GM23338 (cell line): Measurements from ENCODE around the gene LRP1B. TPM values are rescaled to one million over a fixed set of nuclear protein-coding genes. Genes with fewer than 3 reads are reported as not detected.

Source experiments
- ATAC-seq: fragments of 200-7000 bp; cut with Tn5 transposase; 3 replicates; pipeline ENCODE4 v1.9.1; 2020
- DNase-seq: peaks from one replicate; pipeline ENCODE4 v3.0.0-alpha.2; 2015; ENCODE audit warnings: low spot score
- H2AFZ ChIP-seq: fragments of 200-600 bp; sonication (generic); 2 replicates; pipeline ENCODE4 v1.8.0; 2016; ENCODE audit warnings: antibody characterized with exemption, mild to moderate bottlenecking, moderate library complexity
- H3F3A ChIP-seq: fragments of 200-600 bp; sonication (generic); replicated peaks from 2 replicates; pipeline ENCODE4 v1.8.0; 2017; ENCODE audit warnings: antibody characterized with exemption, mixed run types, low read depth
- H3K27ac ChIP-seq: fragments of 200-600 bp; sonication (generic); 2 replicates; pipeline ENCODE4 v1.6.1; 2016; ENCODE audit warnings: low read depth
- H3K27me3 ChIP-seq: fragments of 200-600 bp; sonication (generic); 2 replicates; pipeline ENCODE4 v1.8.0; 2016; ENCODE audit warnings: mild to moderate bottlenecking, mixed run types, moderate library complexity; ENCODE audit not compliant: insufficient read depth
- H3K36me3 ChIP-seq: fragments of 200-600 bp; sonication (generic); 2 replicates; pipeline ENCODE4 v1.8.0; 2016; ENCODE audit warnings: mild to moderate bottlenecking; ENCODE audit not compliant: insufficient read depth
- H3K4me1 ChIP-seq: fragments of 200-600 bp; sonication (generic); 2 replicates; pipeline ENCODE4 v1.8.0; 2016; ENCODE audit warnings: mild to moderate bottlenecking, moderate library complexity; ENCODE audit not compliant: insufficient read depth
- H3K4me2 ChIP-seq: fragments of 200-600 bp; sonication (generic); 2 replicates; pipeline ENCODE4 v1.7.1; 2017; ENCODE audit warnings: mixed run types
- H3K4me3 ChIP-seq: fragments of 200-600 bp; sonication (generic); 2 replicates; pipeline ENCODE4 v1.6.1; 2016; ENCODE audit warnings: mixed run types
- H3K79me2 ChIP-seq: fragments of 200-600 bp; sonication (generic); replicated peaks from 2 replicates; pipeline ENCODE4 v1.8.0; 2017; ENCODE audit warnings: mild to moderate bottlenecking; ENCODE audit not compliant: insufficient read depth
- H3K9me2 ChIP-seq: fragments of 200-600 bp; sonication (generic); 2 replicates; pipeline ENCODE4 v1.8.0; 2017; ENCODE audit not compliant: insufficient read depth
- H4K20me1 ChIP-seq: fragments of 200-600 bp; sonication (generic); replicated peaks from 2 replicates; pipeline ENCODE4 v1.8.0; 2017; ENCODE audit warnings: mild to moderate bottlenecking; ENCODE audit not compliant: insufficient read depth
- H3K27ac Mint-ChIP-seq: 2 replicates; pipeline ENCODE4 v1.8.0; 2020; ENCODE audit warnings: inconsistent platforms, mild to moderate bottlenecking, moderate library complexity, mixed read lengths
- H3K27me3 Mint-ChIP-seq: 3 replicates; pipeline ENCODE4 v1.8.0; 2022; ENCODE audit warnings: low read depth, mild to moderate bottlenecking, moderate library complexity, mixed read lengths, inconsistent platforms; ENCODE audit not compliant: insufficient read depth, poor library complexity
- H3K36me3 Mint-ChIP-seq: 3 replicates; pipeline ENCODE4 v1.8.0; 2021; ENCODE audit warnings: low read depth, mild to moderate bottlenecking, inconsistent platforms, moderate library complexity, mixed read lengths
- H3K4me1 Mint-ChIP-seq: 3 replicates; pipeline ENCODE4 v1.8.0; 2020; ENCODE audit warnings: mild to moderate bottlenecking, inconsistent platforms, mixed read lengths
- H3K4me3 Mint-ChIP-seq: 3 replicates; pipeline ENCODE4 v1.8.0; 2021; ENCODE audit warnings: moderate library complexity, mild to moderate bottlenecking, inconsistent platforms, mixed read lengths
- H3K9me3 Mint-ChIP-seq: 3 replicates; pipeline ENCODE4 v1.8.0; 2020; ENCODE audit warnings: moderate library complexity, mild to moderate bottlenecking, inconsistent platforms, mixed read lengths
- CREB1 ChIP-seq: fragments of 250-450 bp; sonication (Bioruptor Pico); IDR thresholded peaks from 2 replicates; pipeline ENCODE4 v1.5.0; 2020; ENCODE audit warnings: low read depth, mild to moderate bottlenecking, moderate library complexity
- EZH2 ChIP-seq: fragments of 200-600 bp; sonication (generic); IDR thresholded peaks from one replicate; pipeline ENCODE4 v1.8.0; 2017; ENCODE audit warnings: antibody characterized with exemption, mild to moderate bottlenecking, low read depth; ENCODE audit not compliant: unreplicated experiment
- EZH2phosphoT487 ChIP-seq: fragments of 200-600 bp; sonication (generic); IDR thresholded peaks from one replicate; pipeline ENCODE4 v1.8.1; 2018; ENCODE audit warnings: antibody characterized with exemption; ENCODE audit not compliant: unreplicated experiment
- JUNB ChIP-seq: IDR thresholded peaks from one replicate; pipeline ENCODE4 v1.6.1; 2016; ENCODE audit warnings: antibody characterized with exemption; ENCODE audit not compliant: unreplicated experiment
- NANOG ChIP-seq: IDR thresholded peaks from 2 replicates; pipeline ENCODE4 v1.6.1; 2016; ENCODE audit warnings: antibody characterized with exemption, borderline replicate concordance
- POLR2AphosphoS5 ChIP-seq: IDR thresholded peaks from 2 replicates; pipeline ENCODE4 v1.6.1; 2016; ENCODE audit warnings: antibody characterized with exemption, low read depth
- STAT1 ChIP-seq: IDR thresholded peaks from one replicate; pipeline ENCODE4 v1.6.1; 2016; ENCODE audit warnings: antibody characterized with exemption; ENCODE audit not compliant: unreplicated experiment
- ZNF331 ChIP-seq: fragments of 250-450 bp; sonication (Bioruptor Pico); IDR thresholded peaks from 2 replicates; pipeline ENCODE4 v1.5.0; 2020; ENCODE audit warnings: low read depth, mild to moderate bottlenecking, moderate library complexity
- polyA plus RNA-seq: library from polyadenylated mRNA; unstranded; fragments of >200 nt; fragmentation: Nextera tagmentation; extraction: Ambion mirVana; gene quantifications from 2 replicates; pipeline ENCODE4 v1.2.1, GENCODE V29; 2016
- total RNA-seq: library from RNA; depleted of rRNA; stranded (reverse); fragments of >200 nt; shearing (Covaris generic); gene quantifications from 2 replicates; pipeline ENCODE4 v1.2.3, GENCODE V29; 2014
- TF ChIP-seq, protein P1 (sequence below), 2 experiments: fragments of 200-600 bp in 1 of 2; sonication (generic) in 1 of 2; conservative IDR thresholded peaks; 2 replicates each; pipeline versions ENCODE4 v1.5.1 to v1.6.1; 2016 to 2017; ENCODE audit warnings: antibody characterized with exemption in 2 of 2, low read depth in 2 of 2, mild to moderate bottlenecking in 2 of 2, moderate library complexity in 1 of 2
- TF ChIP-seq, protein P2 (sequence below): fragments of 250-450 bp; sonication (Bioruptor Pico); IDR thresholded peaks from 2 replicates; pipeline ENCODE4 v1.5.0; 2020; ENCODE audit warnings: mild to moderate bottlenecking, moderate library complexity

Gene LRP1B
- total and polyA plus RNA-seq, 2 experiments from 2014 or later: 0.15 to 0.97 TPM

DNA sequence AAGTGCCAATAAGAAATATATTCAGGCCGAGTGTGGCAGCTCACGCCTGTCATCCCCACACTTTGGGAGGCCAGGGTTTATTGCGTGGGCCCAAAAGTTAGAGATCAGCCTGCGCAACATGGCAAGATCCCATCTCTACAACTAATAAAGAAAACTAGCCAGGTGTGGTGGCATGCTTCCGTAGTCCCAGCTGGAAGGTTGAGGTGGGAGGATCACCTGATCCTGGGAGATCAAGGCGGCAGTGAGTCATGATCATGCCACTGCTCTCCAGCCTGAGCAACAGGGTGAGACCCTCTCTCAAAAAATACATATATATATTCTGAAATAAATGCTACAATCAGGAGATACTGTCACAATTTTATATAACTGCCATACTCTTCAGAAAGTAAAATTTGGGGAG is 1745.9 kb downstream of the LRP1B start:
- no peaks in the 10 kb centered on the region for H4K20me1 ChIP-seq
- no peaks in the 10 kb centered on the region for H3K4me1 ChIP-seq
- ATAC-seq: no peak
- no peak for DNase-seq
- H3K79me2 ChIP-seq: no peaks in the 10 kb centered on the region
- H2AFZ ChIP-seq: no peak overlapping the region
- no peak overlapping the region for H3K4me3 ChIP-seq
- H3K36me3 ChIP-seq: no peaks in the 10 kb centered on the region
- no peaks in the 10 kb centered on the region for H3K27me3 ChIP-seq
- H3F3A ChIP-seq: no peaks in the 10 kb centered on the region
- TF ChIP-seq ZNF331 (no peak), EZH2phosphoT487 (no peak), CREB1 (CRISPR knock-in tag) (no peak), JUNB (no peak)
- no peaks in the 10 kb centered on the region for H3K9me2 ChIP-seq
- H3K4me1 Mint-ChIP-seq: no peaks in the 10 kb centered on the region
- H3K27me3 Mint-ChIP-seq: no peaks in the 10 kb centered on the region
- H3K36me3 Mint-ChIP-seq: no peaks in the 10 kb centered on the region
- H3K9me3 Mint-ChIP-seq: no peaks in the 10 kb centered on the region
- no peak overlapping the region for H3K4me3 Mint-ChIP-seq
- H3K27ac Mint-ChIP-seq: no peak overlapping the region
- no peak overlapping the region for H3K4me2 ChIP-seq
- no peak overlapping the region for H3K27ac ChIP-seq

DNA sequence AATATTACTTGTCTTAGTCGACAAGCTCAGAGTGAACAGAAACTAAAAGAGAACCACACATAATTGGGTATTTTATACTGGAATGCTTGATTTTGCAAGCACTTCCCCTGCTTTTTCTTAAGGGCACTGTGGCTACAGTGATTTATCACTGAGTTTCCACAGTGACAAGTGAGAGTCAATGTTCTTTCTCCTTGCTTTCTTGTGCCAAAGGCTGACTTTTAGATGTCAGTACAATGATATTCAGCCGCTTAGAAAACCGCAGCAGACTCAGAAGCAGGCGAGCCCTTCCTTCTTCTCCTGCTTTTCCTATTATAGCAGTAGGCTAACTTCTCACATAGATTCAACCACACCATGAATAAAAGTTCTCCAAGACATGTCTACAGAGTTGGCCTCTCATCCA is 1747.0 kb downstream of the LRP1B start:
- no peaks in the 10 kb centered on the region for H3K79me2 ChIP-seq
- no peaks in the 10 kb centered on the region for H3K4me1 Mint-ChIP-seq
- H3K27me3 Mint-ChIP-seq: no peaks in the 10 kb centered on the region
- no peaks in the 10 kb centered on the region for H3F3A ChIP-seq
- no peak overlapping the region for H3K4me3 ChIP-seq
- no peak for ATAC-seq
- no peaks in the 10 kb centered on the region for H3K4me1 ChIP-seq
- no peak overlapping the region for H3K27ac ChIP-seq
- H2AFZ ChIP-seq: no peak overlapping the region
- H3K9me3 Mint-ChIP-seq: no peaks in the 10 kb centered on the region
- no peaks in the 10 kb centered on the region for H3K27me3 ChIP-seq
- H3K4me2 ChIP-seq: no peak overlapping the region
- no peaks in the 10 kb centered on the region for H3K36me3 ChIP-seq
- no peak overlapping the region for H3K27ac Mint-ChIP-seq
- H3K9me2 ChIP-seq: no peaks in the 10 kb centered on the region
- H3K36me3 Mint-ChIP-seq: no peaks in the 10 kb centered on the region
- H4K20me1 ChIP-seq: no peaks in the 10 kb centered on the region
- TF ChIP-seq STAT1 (no peak), JUNB (no peak), NANOG (no peak), POLR2AphosphoS5 (no peak), EZH2 (no peak), CREB1 (CRISPR knock-in tag) (no peak)
- TF ChIP-seq, protein P1, sequence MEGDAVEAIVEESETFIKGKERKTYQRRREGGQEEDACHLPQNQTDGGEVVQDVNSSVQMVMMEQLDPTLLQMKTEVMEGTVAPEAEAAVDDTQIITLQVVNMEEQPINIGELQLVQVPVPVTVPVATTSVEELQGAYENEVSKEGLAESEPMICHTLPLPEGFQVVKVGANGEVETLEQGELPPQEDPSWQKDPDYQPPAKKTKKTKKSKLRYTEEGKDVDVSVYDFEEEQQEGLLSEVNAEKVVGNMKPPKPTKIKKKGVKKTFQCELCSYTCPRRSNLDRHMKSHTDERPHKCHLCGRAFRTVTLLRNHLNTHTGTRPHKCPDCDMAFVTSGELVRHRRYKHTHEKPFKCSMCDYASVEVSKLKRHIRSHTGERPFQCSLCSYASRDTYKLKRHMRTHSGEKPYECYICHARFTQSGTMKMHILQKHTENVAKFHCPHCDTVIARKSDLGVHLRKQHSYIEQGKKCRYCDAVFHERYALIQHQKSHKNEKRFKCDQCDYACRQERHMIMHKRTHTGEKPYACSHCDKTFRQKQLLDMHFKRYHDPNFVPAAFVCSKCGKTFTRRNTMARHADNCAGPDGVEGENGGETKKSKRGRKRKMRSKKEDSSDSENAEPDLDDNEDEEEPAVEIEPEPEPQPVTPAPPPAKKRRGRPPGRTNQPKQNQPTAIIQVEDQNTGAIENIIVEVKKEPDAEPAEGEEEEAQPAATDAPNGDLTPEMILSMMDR (conservative IDR thresholded peaks at IDR 0.05; ENCODE audit: low read depth in 2 of 2): no peak
- TF ChIP-seq, protein P2, sequence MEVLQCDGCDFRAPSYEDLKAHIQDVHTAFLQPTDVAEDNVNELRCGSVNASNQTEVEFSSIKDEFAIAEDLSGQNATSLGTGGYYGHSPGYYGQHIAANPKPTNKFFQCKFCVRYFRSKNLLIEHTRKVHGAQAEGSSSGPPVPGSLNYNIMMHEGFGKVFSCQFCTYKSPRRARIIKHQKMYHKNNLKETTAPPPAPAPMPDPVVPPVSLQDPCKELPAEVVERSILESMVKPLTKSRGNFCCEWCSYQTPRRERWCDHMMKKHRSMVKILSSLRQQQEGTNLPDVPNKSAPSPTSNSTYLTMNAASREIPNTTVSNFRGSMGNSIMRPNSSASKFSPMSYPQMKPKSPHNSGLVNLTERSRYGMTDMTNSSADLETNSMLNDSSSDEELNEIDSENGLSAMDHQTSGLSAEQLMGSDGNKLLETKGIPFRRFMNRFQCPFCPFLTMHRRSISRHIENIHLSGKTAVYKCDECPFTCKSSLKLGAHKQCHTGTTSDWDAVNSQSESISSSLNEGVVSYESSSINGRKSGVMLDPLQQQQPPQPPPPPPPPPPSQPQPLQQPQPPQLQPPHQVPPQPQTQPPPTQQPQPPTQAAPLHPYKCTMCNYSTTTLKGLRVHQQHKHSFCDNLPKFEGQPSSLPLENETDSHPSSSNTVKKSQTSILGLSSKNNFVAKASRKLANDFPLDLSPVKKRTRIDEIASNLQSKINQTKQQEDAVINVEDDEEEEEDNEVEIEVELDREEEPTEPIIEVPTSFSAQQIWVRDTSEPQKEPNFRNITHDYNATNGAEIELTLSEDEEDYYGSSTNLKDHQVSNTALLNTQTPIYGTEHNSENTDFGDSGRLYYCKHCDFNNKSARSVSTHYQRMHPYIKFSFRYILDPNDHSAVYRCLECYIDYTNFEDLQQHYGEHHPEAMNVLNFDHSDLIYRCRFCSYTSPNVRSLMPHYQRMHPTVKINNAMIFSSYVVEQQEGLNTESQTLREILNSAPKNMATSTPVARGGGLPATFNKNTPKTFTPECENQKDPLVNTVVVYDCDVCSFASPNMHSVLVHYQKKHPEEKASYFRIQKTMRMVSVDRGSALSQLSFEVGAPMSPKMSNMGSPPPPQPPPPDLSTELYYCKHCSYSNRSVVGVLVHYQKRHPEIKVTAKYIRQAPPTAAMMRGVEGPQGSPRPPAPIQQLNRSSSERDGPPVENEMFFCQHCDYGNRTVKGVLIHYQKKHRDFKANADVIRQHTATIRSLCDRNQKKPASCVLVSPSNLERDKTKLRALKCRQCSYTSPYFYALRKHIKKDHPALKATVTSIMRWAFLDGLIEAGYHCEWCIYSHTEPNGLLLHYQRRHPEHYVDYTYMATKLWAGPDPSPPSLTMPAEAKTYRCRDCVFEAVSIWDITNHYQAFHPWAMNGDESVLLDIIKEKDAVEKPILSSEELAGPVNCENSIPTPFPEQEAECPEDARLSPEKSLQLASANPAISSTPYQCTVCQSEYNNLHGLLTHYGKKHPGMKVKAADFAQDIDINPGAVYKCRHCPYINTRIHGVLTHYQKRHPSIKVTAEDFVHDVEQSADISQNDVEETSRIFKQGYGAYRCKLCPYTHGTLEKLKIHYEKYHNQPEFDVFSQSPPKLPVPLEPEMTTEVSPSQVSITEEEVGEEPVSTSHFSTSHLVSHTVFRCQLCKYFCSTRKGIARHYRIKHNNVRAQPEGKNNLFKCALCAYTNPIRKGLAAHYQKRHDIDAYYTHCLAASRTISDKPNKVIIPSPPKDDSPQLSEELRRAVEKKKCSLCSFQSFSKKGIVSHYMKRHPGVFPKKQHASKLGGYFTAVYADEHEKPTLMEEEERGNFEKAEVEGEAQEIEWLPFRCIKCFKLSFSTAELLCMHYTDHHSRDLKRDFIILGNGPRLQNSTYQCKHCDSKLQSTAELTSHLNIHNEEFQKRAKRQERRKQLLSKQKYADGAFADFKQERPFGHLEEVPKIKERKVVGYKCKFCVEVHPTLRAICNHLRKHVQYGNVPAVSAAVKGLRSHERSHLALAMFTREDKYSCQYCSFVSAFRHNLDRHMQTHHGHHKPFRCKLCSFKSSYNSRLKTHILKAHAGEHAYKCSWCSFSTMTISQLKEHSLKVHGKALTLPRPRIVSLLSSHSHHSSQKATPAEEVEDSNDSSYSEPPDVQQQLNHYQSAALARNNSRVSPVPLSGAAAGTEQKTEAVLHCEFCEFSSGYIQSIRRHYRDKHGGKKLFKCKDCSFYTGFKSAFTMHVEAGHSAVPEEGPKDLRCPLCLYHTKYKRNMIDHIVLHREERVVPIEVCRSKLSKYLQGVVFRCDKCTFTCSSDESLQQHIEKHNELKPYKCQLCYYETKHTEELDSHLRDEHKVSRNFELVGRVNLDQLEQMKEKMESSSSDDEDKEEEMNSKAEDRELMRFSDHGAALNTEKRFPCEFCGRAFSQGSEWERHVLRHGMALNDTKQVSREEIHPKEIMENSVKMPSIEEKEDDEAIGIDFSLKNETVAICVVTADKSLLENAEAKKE (CRISPR knock-in tag): no peak
- DNase-seq: no peak
- H3K4me3 Mint-ChIP-seq: no peak overlapping the region
